ENCODE results near the gene AKAP8. TPM values are rescaled to one million over a fixed set of nuclear protein-coding genes. Genes with fewer than 3 reads are reported as not detected.

Gene AKAP8
- total and polyA plus RNA-seq, 4 donors: 7.5 to 12.4 (median 9.8) TPM

DNA sequence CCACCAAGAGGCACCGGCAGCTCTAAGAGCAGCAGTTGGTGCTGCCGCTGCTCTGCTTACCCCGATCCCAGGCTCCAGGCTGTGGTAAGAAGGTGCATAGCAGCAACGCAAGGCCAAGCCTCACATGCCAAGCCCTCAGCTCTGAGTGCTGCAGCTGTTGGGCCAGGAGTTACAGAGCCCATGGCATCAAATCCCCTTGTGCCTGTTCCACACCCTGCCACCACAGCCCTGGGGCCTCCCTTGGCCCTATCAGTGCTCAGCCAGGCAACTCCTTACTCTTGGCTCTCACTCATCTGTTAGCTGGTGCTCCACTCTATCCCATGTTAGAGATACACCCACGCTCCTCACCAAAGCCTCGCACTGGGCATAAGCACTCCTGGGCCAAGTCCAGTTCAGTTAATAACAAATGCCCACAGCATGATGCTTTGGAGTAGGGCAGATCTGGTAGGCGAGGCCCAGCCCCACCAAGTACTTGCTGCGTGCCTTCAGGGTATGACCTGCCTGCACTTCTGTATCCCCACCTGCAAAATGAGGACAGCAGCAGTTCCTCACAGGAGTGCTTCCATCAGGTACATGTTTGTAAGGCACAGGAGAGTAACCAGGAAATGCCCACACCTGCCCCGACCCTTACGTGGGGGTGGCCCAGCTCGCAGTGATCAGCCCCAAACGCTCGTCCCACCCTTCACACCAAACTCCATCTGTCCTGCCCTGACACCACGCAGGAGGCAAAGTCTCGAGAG, 23.0 kb upstream of the AKAP8 start (continued):
- no peak for TF ChIP-seq RAD21 (IDR thresholded peaks at IDR 0.05)
- TF ChIP-seq FOXA1 (IDR thresholded peaks at IDR 0.05): no peak

DNA sequence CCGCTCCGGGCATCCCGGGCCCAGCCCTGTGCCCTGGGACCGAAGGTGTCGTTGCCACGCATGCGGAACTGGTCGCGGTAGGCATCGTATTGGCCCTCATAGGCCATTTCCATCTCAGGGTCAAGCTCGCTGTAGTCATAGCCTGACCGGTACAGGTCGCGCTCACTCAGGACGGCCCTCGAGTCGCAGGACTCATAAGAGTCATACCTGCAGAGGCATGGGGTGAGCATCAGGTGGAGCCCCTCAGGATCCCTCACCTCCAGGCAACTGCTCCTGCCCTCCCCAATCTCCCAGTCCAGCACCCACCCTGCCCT, 21.8 kb upstream of the AKAP8 start:
- H3K27ac ChIP-seq (ENCODE audit: low read depth in 1 of 2, low read length in 2 of 2): no peak overlapping the region
- WGBS: 96% methylated on average over 17 of the region's 17 CpGs
- peaks cover 0 to 7% (median 4%) of the 10 kb centered on the region in 4 donors for H3K4me1 ChIP-seq (ENCODE audit: control insufficient read depth in 4 of 4, insufficient read depth in 4 of 4, low read length in 3 of 4)

DNA sequence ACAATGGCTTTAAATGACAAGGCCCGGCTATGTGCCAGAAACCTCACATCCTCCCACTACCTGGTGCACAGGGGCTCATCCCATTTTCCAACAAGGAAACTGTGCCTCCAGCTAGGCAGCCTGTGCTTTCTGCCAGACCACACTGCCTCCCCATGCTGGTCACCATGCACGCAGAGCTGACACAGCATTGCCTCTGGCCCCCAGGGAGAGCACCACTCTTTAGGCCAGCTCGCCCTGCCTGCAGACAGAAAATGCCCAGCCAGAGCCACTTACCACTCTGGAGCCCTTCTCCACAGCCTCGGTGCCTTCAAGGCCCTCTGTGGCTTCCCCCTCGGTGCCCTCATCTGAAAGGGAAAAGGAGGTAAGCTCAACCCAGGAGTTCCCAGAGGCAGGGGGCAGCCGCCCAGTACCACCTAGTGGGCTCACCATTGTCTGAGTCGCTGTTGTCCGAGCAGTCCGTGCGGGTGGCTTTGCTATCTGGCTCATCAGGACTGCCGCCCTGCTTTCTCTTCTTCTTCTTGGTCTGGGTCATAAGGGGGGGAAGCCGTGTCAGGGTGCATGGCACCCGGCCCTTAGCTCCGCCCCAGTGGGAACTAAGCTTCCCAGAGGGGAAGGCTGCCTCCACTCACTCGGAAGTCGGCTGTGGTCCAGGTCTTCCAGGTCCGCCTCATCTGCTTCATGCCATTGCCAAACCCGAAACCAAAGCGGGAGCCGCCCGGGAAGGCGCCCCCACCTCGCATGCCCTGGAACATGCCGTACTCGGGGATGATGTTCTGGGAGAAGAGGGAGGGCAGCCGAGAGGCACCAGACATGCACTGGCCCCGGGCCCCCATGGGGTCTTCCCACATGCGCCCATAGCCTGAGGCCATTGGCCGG, 21.2 kb upstream of the AKAP8 start:
- H3K27me3 ChIP-seq (ENCODE audit: control insufficient read depth in 4 of 4, insufficient read depth in 4 of 4, low read length in 3 of 4): no peaks in the 10 kb centered on the region
- 95% methylated on average over 29 of the region's 29 CpGs for WGBS
- H3K36me3 ChIP-seq (ENCODE audit: control insufficient read depth in 4 of 4, insufficient read depth in 3 of 4, low read depth in 1 of 4, low read length in 3 of 4): peaks cover 30 to 79% (median 58%) of the 10 kb centered on the region in 4 donors
- no peak overlapping the region for H3K4me3 ChIP-seq (ENCODE audit: low read depth in 1 of 3, low read length in 3 of 3)
- no peak overlapping the region for H3K27ac ChIP-seq (ENCODE audit: low read depth in 1 of 2, low read length in 2 of 2)
- H3K4me1 ChIP-seq (ENCODE audit: control insufficient read depth in 4 of 4, insufficient read depth in 4 of 4, low read length in 3 of 4): peaks cover 0 to 7% (median 4%) of the 10 kb centered on the region in 4 donors
- H3K9ac ChIP-seq (ENCODE audit: low read depth in 1 of 2, low read length in 2 of 2): no peak overlapping the region
- no peaks in the 10 kb centered on the region for H3K9me3 ChIP-seq (ENCODE audit: control insufficient read depth in 4 of 4, low read length in 3 of 4)
- DNase-seq (ENCODE audit: low spot score): no peak
- TF ChIP-seq RXRA (IDR thresholded peaks at IDR 0.05): no peak
- no peak for TF ChIP-seq RAD21 (IDR thresholded peaks at IDR 0.05)
- TF ChIP-seq, protein P1, sequence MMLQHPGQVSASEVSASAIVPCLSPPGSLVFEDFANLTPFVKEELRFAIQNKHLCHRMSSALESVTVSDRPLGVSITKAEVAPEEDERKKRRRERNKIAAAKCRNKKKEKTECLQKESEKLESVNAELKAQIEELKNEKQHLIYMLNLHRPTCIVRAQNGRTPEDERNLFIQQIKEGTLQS (IDR thresholded peaks at IDR 0.05): no peak
- no peak for TF ChIP-seq GABPA (IDR thresholded peaks at IDR 0.05 in 1 of 2, conservative IDR thresholded peaks at IDR 0.05 in 1 of 2)
- no peak for TF ChIP-seq FOXA2 (IDR thresholded peaks at IDR 0.05)
- TF ChIP-seq HNF4G (IDR thresholded peaks at IDR 0.05): no peak
- TF ChIP-seq, protein P2, sequence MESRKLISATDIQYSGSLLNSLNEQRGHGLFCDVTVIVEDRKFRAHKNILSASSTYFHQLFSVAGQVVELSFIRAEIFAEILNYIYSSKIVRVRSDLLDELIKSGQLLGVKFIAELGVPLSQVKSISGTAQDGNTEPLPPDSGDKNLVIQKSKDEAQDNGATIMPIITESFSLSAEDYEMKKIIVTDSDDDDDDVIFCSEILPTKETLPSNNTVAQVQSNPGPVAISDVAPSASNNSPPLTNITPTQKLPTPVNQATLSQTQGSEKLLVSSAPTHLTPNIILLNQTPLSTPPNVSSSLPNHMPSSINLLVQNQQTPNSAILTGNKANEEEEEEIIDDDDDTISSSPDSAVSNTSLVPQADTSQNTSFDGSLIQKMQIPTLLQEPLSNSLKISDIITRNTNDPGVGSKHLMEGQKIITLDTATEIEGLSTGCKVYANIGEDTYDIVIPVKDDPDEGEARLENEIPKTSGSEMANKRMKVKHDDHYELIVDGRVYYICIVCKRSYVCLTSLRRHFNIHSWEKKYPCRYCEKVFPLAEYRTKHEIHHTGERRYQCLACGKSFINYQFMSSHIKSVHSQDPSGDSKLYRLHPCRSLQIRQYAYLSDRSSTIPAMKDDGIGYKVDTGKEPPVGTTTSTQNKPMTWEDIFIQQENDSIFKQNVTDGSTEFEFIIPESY (IDR thresholded peaks at IDR 0.05): no peak
- TF ChIP-seq SP1 (IDR thresholded peaks at IDR 0.05): no peak
- no peak for TF ChIP-seq NR2F2 (IDR thresholded peaks at IDR 0.05)
- no peak for TF ChIP-seq TAF1 (conservative IDR thresholded peaks at IDR 0.05)
- no peak for TF ChIP-seq YY1 (IDR thresholded peaks at IDR 0.05)
- TF ChIP-seq FOXA1 (IDR thresholded peaks at IDR 0.05): no peak
- TF ChIP-seq, protein P3, sequence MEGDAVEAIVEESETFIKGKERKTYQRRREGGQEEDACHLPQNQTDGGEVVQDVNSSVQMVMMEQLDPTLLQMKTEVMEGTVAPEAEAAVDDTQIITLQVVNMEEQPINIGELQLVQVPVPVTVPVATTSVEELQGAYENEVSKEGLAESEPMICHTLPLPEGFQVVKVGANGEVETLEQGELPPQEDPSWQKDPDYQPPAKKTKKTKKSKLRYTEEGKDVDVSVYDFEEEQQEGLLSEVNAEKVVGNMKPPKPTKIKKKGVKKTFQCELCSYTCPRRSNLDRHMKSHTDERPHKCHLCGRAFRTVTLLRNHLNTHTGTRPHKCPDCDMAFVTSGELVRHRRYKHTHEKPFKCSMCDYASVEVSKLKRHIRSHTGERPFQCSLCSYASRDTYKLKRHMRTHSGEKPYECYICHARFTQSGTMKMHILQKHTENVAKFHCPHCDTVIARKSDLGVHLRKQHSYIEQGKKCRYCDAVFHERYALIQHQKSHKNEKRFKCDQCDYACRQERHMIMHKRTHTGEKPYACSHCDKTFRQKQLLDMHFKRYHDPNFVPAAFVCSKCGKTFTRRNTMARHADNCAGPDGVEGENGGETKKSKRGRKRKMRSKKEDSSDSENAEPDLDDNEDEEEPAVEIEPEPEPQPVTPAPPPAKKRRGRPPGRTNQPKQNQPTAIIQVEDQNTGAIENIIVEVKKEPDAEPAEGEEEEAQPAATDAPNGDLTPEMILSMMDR (IDR thresholded peaks at IDR 0.05; ENCODE audit: low read depth, low read length, missing input control): no peak
- no peak for TF ChIP-seq HNF4A (conservative IDR thresholded peaks at IDR 0.05)
- TF ChIP-seq, protein P4, sequence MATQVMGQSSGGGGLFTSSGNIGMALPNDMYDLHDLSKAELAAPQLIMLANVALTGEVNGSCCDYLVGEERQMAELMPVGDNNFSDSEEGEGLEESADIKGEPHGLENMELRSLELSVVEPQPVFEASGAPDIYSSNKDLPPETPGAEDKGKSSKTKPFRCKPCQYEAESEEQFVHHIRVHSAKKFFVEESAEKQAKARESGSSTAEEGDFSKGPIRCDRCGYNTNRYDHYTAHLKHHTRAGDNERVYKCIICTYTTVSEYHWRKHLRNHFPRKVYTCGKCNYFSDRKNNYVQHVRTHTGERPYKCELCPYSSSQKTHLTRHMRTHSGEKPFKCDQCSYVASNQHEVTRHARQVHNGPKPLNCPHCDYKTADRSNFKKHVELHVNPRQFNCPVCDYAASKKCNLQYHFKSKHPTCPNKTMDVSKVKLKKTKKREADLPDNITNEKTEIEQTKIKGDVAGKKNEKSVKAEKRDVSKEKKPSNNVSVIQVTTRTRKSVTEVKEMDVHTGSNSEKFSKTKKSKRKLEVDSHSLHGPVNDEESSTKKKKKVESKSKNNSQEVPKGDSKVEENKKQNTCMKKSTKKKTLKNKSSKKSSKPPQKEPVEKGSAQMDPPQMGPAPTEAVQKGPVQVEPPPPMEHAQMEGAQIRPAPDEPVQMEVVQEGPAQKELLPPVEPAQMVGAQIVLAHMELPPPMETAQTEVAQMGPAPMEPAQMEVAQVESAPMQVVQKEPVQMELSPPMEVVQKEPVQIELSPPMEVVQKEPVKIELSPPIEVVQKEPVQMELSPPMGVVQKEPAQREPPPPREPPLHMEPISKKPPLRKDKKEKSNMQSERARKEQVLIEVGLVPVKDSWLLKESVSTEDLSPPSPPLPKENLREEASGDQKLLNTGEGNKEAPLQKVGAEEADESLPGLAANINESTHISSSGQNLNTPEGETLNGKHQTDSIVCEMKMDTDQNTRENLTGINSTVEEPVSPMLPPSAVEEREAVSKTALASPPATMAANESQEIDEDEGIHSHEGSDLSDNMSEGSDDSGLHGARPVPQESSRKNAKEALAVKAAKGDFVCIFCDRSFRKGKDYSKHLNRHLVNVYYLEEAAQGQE (IDR thresholded peaks at IDR 0.05): no peak

More for the DNA sequence above, 21.8 kb upstream of the AKAP8 start:
- H3K4me3 ChIP-seq (ENCODE audit: low read depth in 1 of 3, low read length in 3 of 3): no peak overlapping the region
- H3K9ac ChIP-seq (ENCODE audit: low read depth in 1 of 2, low read length in 2 of 2): no peak overlapping the region
- TF ChIP-seq, protein P3 (IDR thresholded peaks at IDR 0.05; ENCODE audit: low read depth, low read length, missing input control): no peak
- TF ChIP-seq FOXA1 (IDR thresholded peaks at IDR 0.05) (no peak), JUND (IDR thresholded peaks at IDR 0.05) (no peak), YY1 (IDR thresholded peaks at IDR 0.05) (no peak)
- TF ChIP-seq, protein P5, sequence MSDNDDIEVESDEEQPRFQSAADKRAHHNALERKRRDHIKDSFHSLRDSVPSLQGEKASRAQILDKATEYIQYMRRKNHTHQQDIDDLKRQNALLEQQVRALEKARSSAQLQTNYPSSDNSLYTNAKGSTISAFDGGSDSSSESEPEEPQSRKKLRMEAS (IDR thresholded peaks at IDR 0.05): no peak
- no peaks in the 10 kb centered on the region for H3K27me3 ChIP-seq (ENCODE audit: control insufficient read depth in 4 of 4, insufficient read depth in 4 of 4, low read length in 3 of 4)
- peaks cover 30 to 73% (median 53%) of the 10 kb centered on the region in 4 donors for H3K36me3 ChIP-seq (ENCODE audit: control insufficient read depth in 4 of 4, insufficient read depth in 3 of 4, low read depth in 1 of 4, low read length in 3 of 4)
- no peaks in the 10 kb centered on the region for H3K9me3 ChIP-seq (ENCODE audit: control insufficient read depth in 4 of 4, low read length in 3 of 4)
- no peak for DNase-seq (ENCODE audit: low spot score)

All from liver (tissue), 9 donors.